Measurements from ENCODE around the gene CDH8. TPM values are rescaled to one million over a fixed set of nuclear protein-coding genes. Genes with fewer than 3 reads are reported as not detected.

The CDH8 gene
- total RNA-seq, 1 donor from 2014 or later, result 23.7 TPM

- peaks cover 5% of the 10 kb centered on the region for H3K9me3 Mint-ChIP-seq
- H3K4me1 Mint-ChIP-seq, result no peaks in the 10 kb centered on the region
- Histone ChIP-seq H2AFZ (replicated peaks) (no peak overlapping the region), H3K79me2 (ENCODE audit: low read depth) (no peaks in the 10 kb centered on the region), H4K20me1 (ENCODE audit: low read depth) (no peaks in the 10 kb centered on the region), H3K27me3 (no peaks in the 10 kb centered on the region), H3K4me1 (no peaks in the 10 kb centered on the region), H3K9me3 (ENCODE audit: low read depth) (no peaks in the 10 kb centered on the region), H3K27ac (no peak overlapping the region), H3F3A (ENCODE audit: low read depth) (no peaks in the 10 kb centered on the region), H3K9ac (no peak overlapping the region), H3K4me3 (no peak overlapping the region), H3K36me3 (no peaks in the 10 kb centered on the region), H3K4me2 (no peak overlapping the region)
- no peak overlapping the region for H3K4me3 Mint-ChIP-seq
- no peak for DNase-seq (ENCODE audit: low spot score)
- TF ChIP-seq EZH2 (IDR thresholded peaks at IDR 0.05) (no peak), EZH2phosphoT487 (IDR thresholded peaks at IDR 0.05) (no peak), CTCF (IDR thresholded peaks at IDR 0.05) (no peak)
- no peak overlapping the region for H3K27ac Mint-ChIP-seq
- no peaks in the 10 kb centered on the region for H3K36me3 Mint-ChIP-seq
- no peaks in the 10 kb centered on the region for H3K27me3 Mint-ChIP-seq (ENCODE audit: insufficient read depth, low read depth)
Measured at GRCh38 chr16:61887903-61888302, 148.3 kb downstream of the CDH8 start.

- H3K4me1 ChIP-seq, result no peaks in the 10 kb centered on the region
- no peak overlapping the region for H2AFZ ChIP-seq (replicated peaks)
- no peaks in the 10 kb centered on the region for H3K27me3 Mint-ChIP-seq (ENCODE audit: insufficient read depth, low read depth)
- no peak overlapping the region for H3K27ac ChIP-seq
- H3K79me2 ChIP-seq (ENCODE audit: low read depth), result no peaks in the 10 kb centered on the region
- H3K4me3 ChIP-seq, result no peak overlapping the region
- H3K4me1 Mint-ChIP-seq, result no peaks in the 10 kb centered on the region
- no peaks in the 10 kb centered on the region for H4K20me1 ChIP-seq (ENCODE audit: low read depth)
- no peak for TF ChIP-seq EZH2phosphoT487 (IDR thresholded peaks at IDR 0.05)
- no peak for TF ChIP-seq CTCF (IDR thresholded peaks at IDR 0.05)
- TF ChIP-seq EZH2 (IDR thresholded peaks at IDR 0.05), result no peak
- no peaks in the 10 kb centered on the region for H3K36me3 ChIP-seq
- no peaks in the 10 kb centered on the region for H3K27me3 ChIP-seq
- H3K9me3 ChIP-seq (ENCODE audit: low read depth), result no peaks in the 10 kb centered on the region
- H3F3A ChIP-seq (ENCODE audit: low read depth), result no peaks in the 10 kb centered on the region
- no peaks in the 10 kb centered on the region for H3K36me3 Mint-ChIP-seq
- DNase-seq (ENCODE audit: low spot score), result no peak
- no peak overlapping the region for H3K27ac Mint-ChIP-seq
- peaks cover 5% of the 10 kb centered on the region for H3K9me3 Mint-ChIP-seq
- H3K4me2 ChIP-seq, result no peak overlapping the region
- H3K9ac ChIP-seq, result no peak overlapping the region
- H3K4me3 Mint-ChIP-seq, result no peak overlapping the region
Measured at GRCh38 chr16:61885343-61885742, 150.9 kb downstream of the CDH8 start.

- H3K27me3 ChIP-seq, result no peaks in the 10 kb centered on the region
- no peak overlapping the region for H3K9ac ChIP-seq
- H3K4me3 ChIP-seq, result no peak overlapping the region
- Mint-ChIP-seq H3K9me3 (no peaks in the 10 kb centered on the region), H3K27ac (peak overlapping the region; percentile 19), H3K27me3 (ENCODE audit: insufficient read depth, low read depth) (no peaks in the 10 kb centered on the region), H3K4me3 (no peak overlapping the region), H3K36me3 (no peaks in the 10 kb centered on the region), H3K4me1 (no peaks in the 10 kb centered on the region)
- no peaks in the 10 kb centered on the region for H4K20me1 ChIP-seq (ENCODE audit: low read depth)
- H2AFZ ChIP-seq (replicated peaks), result no peak overlapping the region
- H3K4me2 ChIP-seq, result no peak overlapping the region
- no peaks in the 10 kb centered on the region for H3K36me3 ChIP-seq
- H3F3A ChIP-seq (ENCODE audit: low read depth), result no peaks in the 10 kb centered on the region
- no peak for DNase-seq (ENCODE audit: low spot score)
- no peaks in the 10 kb centered on the region for H3K4me1 ChIP-seq
- no peaks in the 10 kb centered on the region for H3K79me2 ChIP-seq (ENCODE audit: low read depth)
- TF ChIP-seq EZH2phosphoT487 (IDR thresholded peaks at IDR 0.05) (no peak), EZH2 (IDR thresholded peaks at IDR 0.05) (no peak), CTCF (IDR thresholded peaks at IDR 0.05) (no peak)
- no peak overlapping the region for H3K27ac ChIP-seq
- no peaks in the 10 kb centered on the region for H3K9me3 ChIP-seq (ENCODE audit: low read depth)
Measured at GRCh38 chr16:61879306-61879705, 156.9 kb downstream of the CDH8 start.

Data from neural progenitor cell (in vitro differentiated cells).